ENCODE data around the gene BANF1. TPM values are rescaled to one million over a fixed set of nuclear protein-coding genes. Genes with fewer than 3 reads are reported as not detected.

BANF1 gene
- total and polyA plus RNA-seq, 2 of the 13 experiments (the other 11 are each of a cell fraction or from before 2014, with no cell fraction given), result 40.5 to 86.5 TPM

DNA sequence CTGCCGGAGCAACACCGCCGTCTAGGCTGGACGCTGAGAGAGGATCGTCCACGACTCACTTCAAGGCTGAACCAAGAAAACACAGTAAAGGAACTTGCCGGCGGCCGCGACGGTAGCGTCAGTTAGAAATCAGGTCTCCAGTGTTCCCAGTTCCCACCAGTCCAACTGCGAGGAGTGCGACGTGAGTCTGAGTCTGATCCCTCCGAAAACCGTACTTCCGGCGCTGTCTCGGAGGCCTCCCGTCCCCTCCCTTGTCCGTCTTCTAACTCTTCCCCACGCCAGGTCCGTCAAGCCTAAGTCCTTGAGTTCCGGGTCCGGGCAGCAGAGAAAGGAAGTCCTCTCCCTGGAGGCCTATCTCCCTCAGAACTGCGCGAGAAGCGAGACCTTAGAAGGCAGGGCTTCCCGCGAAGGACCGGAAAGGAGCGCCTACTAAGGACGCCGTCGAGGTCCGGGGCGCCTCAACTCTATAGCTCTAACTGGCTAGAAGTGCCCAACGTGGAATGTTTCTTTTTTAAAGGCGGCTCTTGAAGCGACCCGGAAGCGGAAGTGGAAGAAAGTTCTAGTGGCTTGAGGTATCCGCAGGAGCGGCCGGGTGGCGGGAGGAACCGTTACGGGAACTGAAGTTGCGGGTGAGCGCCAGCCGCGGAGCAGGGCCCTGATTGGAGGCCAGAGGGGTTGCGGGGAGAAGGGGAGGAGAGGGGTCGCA lies at the start of gene BANF1, which contains the start of gene EIF1AD (continued):
- TF ChIP-seq, protein P1, sequence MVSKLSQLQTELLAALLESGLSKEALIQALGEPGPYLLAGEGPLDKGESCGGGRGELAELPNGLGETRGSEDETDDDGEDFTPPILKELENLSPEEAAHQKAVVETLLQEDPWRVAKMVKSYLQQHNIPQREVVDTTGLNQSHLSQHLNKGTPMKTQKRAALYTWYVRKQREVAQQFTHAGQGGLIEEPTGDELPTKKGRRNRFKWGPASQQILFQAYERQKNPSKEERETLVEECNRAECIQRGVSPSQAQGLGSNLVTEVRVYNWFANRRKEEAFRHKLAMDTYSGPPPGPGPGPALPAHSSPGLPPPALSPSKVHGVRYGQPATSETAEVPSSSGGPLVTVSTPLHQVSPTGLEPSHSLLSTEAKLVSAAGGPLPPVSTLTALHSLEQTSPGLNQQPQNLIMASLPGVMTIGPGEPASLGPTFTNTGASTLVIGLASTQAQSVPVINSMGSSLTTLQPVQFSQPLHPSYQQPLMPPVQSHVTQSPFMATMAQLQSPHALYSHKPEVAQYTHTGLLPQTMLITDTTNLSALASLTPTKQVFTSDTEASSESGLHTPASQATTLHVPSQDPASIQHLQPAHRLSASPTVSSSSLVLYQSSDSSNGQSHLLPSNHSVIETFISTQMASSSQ (IDR thresholded peaks at IDR 0.05; ENCODE audit: low read depth), result peak; percentile 57; the same call in 1 of the 2 replicates
- TF ChIP-seq, protein P1 (CRISPR knock-in tag; IDR thresholded peaks at IDR 0.05; ENCODE audit: borderline replicate concordance), result peak; percentile 77; the same call in 1 of the 2 replicates
- TF ChIP-seq TOE1 (CRISPR knock-in tag; IDR thresholded peaks at IDR 0.05), result no peak
- TF ChIP-seq SRSF9 (IDR thresholded peaks at IDR 0.05; ENCODE audit: borderline replicate concordance, insufficient read depth, low read depth, low read length, poor library complexity, severe bottlenecking), result no peak
- TF ChIP-seq, protein P2, sequence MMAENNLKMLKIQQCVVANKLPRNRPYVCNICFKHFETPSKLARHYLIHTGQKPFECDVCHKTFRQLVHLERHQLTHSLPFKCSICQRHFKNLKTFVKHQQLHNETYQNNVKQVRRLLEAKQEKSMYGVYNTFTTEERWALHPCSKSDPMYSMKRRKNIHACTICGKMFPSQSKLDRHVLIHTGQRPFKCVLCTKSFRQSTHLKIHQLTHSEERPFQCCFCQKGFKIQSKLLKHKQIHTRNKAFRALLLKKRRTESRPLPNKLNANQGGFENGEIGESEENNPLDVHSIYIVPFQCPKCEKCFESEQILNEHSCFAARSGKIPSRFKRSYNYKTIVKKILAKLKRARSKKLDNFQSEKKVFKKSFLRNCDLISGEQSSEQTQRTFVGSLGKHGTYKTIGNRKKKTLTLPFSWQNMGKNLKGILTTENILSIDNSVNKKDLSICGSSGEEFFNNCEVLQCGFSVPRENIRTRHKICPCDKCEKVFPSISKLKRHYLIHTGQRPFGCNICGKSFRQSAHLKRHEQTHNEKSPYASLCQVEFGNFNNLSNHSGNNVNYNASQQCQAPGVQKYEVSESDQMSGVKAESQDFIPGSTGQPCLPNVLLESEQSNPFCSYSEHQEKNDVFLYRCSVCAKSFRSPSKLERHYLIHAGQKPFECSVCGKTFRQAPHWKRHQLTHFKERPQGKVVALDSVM (CRISPR knock-in tag; IDR thresholded peaks at IDR 0.05), result peak; percentile 15; the same call in 1 of the 2 replicates
- TF ChIP-seq, protein P3, sequence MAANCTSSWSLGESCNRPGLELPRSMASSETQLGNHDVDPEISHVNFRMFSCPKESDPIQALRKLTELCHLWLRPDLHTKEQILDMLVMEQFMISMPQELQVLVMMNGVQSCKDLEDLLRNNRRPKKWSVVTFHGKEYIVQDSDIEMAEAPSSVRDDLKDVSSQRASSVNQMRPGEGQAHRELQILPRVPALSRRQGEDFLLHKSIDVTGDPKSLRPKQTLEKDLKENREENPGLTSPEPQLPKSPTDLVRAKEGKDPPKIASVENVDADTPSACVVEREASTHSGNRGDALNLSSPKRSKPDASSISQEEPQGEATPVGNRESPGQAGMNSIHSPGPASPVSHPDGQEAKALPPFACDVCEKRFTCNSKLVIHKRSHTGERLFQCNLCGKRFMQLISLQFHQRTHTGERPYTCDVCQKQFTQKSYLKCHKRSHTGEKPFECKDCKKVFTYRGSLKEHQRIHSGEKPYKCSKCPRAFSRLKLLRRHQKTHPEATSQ (CRISPR knock-in tag; IDR thresholded peaks at IDR 0.05; ENCODE audit: borderline replicate concordance), result peak; percentile 78; the same call in 1 of the 2 replicates
- TF ChIP-seq HOXA7 (CRISPR knock-in tag; IDR thresholded peaks at IDR 0.05), result no peak
- no peak; the same call in 1 of the 2 replicates for TF ChIP-seq JUND (CRISPR knock-in tag; IDR thresholded peaks at IDR 0.05)
- TF ChIP-seq, protein P4, sequence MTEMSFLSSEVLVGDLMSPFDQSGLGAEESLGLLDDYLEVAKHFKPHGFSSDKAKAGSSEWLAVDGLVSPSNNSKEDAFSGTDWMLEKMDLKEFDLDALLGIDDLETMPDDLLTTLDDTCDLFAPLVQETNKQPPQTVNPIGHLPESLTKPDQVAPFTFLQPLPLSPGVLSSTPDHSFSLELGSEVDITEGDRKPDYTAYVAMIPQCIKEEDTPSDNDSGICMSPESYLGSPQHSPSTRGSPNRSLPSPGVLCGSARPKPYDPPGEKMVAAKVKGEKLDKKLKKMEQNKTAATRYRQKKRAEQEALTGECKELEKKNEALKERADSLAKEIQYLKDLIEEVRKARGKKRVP (CRISPR knock-in tag; IDR thresholded peaks at IDR 0.05), result peak in 1 of 2 experiments; percentile 37; a peak in 1 of 4 replicates
- peak; percentile 67 for TF ChIP-seq SIN3A (IDR thresholded peaks at IDR 0.05; ENCODE audit: borderline replicate concordance, low read depth, low read length)
- TF ChIP-seq ZKSCAN5 (CRISPR knock-in tag; IDR thresholded peaks at IDR 0.05), result no peak
- no peak for TF ChIP-seq ZNF292 (CRISPR knock-in tag; IDR thresholded peaks at IDR 0.05; ENCODE audit: borderline replicate concordance, low read depth)
- no peak for TF ChIP-seq ZNF672 (CRISPR knock-in tag; IDR thresholded peaks at IDR 0.05)
- no peak for TF ChIP-seq GFI1 (CRISPR knock-in tag; IDR thresholded peaks at IDR 0.05; ENCODE audit: borderline replicate concordance)
- peak; percentile 91 for TF ChIP-seq KDM2A (CRISPR knock-in tag; IDR thresholded peaks at IDR 0.05; ENCODE audit: borderline replicate concordance, low read depth)
- TF ChIP-seq ZFX (CRISPR knock-in tag; IDR thresholded peaks at IDR 0.05; ENCODE audit: low read depth), result peak; percentile 99
- peak; percentile 100 for TF ChIP-seq ZNF501 (CRISPR knock-in tag; IDR thresholded peaks at IDR 0.05)

All from HepG2 (cell line).